ENCODE results near the gene MIS12. TPM values are rescaled to one million over a fixed set of nuclear protein-coding genes. Genes with fewer than 3 reads are reported as not detected.

The MIS12 gene
- total and polyA plus RNA-seq, 2 of the 8 experiments (the other 6 are each of a cell fraction or from before 2014, with no cell fraction given): 9.5 to 25.6 TPM

DNA sequence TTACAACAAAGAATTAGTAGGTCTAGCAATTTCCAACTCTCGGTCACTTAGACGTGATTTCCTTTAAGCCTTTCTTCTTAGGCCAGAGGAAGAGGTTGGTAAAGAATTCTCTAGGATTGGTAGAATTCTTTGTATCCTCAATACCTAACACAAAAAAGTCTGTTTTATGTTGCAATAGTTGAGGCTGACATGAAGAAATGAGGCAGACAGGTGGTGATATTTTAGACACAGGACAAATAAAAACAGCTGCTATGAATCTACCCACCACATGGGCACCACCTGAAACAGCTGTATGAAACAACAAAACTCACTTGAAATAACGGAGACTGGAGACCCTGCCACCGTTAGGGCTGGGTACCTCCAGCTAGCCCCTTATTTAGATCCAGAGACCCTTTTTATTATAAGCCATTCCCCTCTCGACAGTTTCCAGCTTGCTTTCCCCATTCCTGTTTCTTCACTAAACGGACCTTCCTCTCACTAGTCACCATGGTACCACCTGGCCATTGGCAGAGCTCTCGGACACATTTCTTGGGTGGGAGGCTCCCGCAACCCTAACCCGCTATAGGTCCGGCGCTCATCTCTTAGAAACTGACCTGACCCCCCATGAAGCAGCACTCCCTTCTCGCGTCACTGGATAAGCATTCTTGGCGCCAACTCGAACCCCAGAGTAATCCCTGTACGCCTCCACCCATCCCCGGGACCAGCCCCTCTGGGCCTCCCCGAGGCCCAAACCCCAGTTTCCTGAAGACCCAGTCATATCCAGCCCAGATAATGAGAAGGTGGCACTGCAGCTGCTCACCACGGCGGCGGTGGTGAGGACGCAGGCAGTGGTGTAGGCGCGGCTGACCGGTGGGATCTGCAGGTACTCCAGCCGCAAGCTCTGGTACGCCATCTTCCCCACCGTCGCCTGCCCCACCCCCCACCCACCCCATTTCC lies 828 bp upstream of the MIS12 start, which contains the start of gene DERL2:
Gene DERL2, minus strand, starts transcription at position 909 of the 936 bp plus-strand sequence. Its CDS starts 17 bp downstream, at position 892.
- FAIRE-seq (no peak), DNase-seq (ENCODE audit: low read depth in 1 of 2, low spot score in 2 of 2) (peak in 1 of 2 experiments; percentile 75)
- peak within 1 kb of the TSS; percentile 96 to 99 (median 98) for H3K4me3 ChIP-seq (ENCODE audit: extremely low read depth in 1 of 4, insufficient read depth in 2 of 4, low read depth in 3 of 4, low read length in 4 of 4)
- peak within 1 kb of the TSS; percentile 94; the same call in 1 of the 2 replicates for H2AK5ac ChIP-seq (ENCODE audit: low read depth, low read length)
- H3K4ac ChIP-seq (replicated peaks; ENCODE audit: insufficient read length, low read depth, low read length): peak within 1 kb of the TSS; percentile 99
- H3K18ac ChIP-seq (ENCODE audit: extremely low read depth, low read length): peak within 1 kb of the TSS; percentile 86
- peak within 1 kb of the TSS; percentile 96 for H4K91ac ChIP-seq (replicated peaks; ENCODE audit: insufficient read length, low read length)
- peak within 1 kb of the TSS; percentile 100 for H3K27ac ChIP-seq (ENCODE audit: low read depth, low read length)
- peak within 1 kb of the TSS; percentile 76; the same call in 1 of the 2 replicates for H2AFZ ChIP-seq (ENCODE audit: low read length)
- peak within 1 kb of the TSS; percentile 47 for H2BK120ac ChIP-seq (replicated peaks; ENCODE audit: low read depth, low read length)
- H4K20me1 ChIP-seq (replicated peaks in 1 of 2; ENCODE audit: control insufficient read depth in 1 of 2, insufficient read depth in 2 of 2, low read length in 2 of 2): peaks cover 3 to 13% of the 10 kb centered on the region in 2 experiments
- H3K27me3 ChIP-seq (replicated peaks in 1 of 4; ENCODE audit: control insufficient read depth in 3 of 4, extremely low read depth in 1 of 4, insufficient read depth in 3 of 4, low read length in 3 of 4): no peaks in the 10 kb centered on the region
- peaks cover 5% of the 10 kb centered on the region; the same call in 1 of the 2 replicates for H3K79me1 ChIP-seq (ENCODE audit: low read depth, low read length)
- H3K36me3 ChIP-seq (ENCODE audit: control insufficient read depth in 2 of 4, insufficient read depth in 4 of 4, low read length in 3 of 4): peaks cover 9 to 60% (median 31%) of the 10 kb centered on the region in 4 experiments
- peak within 1 kb of the TSS; percentile 85 to 94 for H3K4me2 ChIP-seq (ENCODE audit: insufficient read depth in 1 of 2, low read depth in 2 of 2, low read length in 2 of 2)
- 0 out of 2 replicates have a peak within 1 kb of the TSS, but pooled peaks have one; percentile 82 for H2BK15ac ChIP-seq (ENCODE audit: low read length)
- H3K9me3 ChIP-seq (ENCODE audit: insufficient read depth in 2 of 2, low read depth in 1 of 2, low read length in 1 of 2): no peaks in the 10 kb centered on the region
- ChIA-PET CTCF (ENCODE audit: partially characterized antibody) (interaction anchor here (0.9 to 1.9 kb wide), 7 partner anchors 10 to 22 kb away, joined by 3 to 7 read pairs (median 4); partner anchors contain the start of gene DHX33), POLR2A (ENCODE audit: partially characterized antibody) (interaction anchor here (0.7 to 6.2 kb wide), 21 partner anchors 8 to 949 kb away, joined by 3 to 91 read pairs (median 5); partner anchors contain the start of genes AIPL1, C1QBP, DHX33 and NUP88)
- H3K4me1 ChIP-seq (replicated peaks in 1 of 4; ENCODE audit: control insufficient read depth in 3 of 4, insufficient read depth in 4 of 4, low read length in 3 of 4): no peaks in the 10 kb centered on the region
- peak within 1 kb of the TSS; percentile 100 for H4K8ac ChIP-seq (ENCODE audit: extremely low read depth, insufficient read depth, low read length)
- peaks cover 8% of the 10 kb centered on the region for H3K23me2 ChIP-seq (ENCODE audit: low read depth, low read length)
- H3K23ac ChIP-seq (ENCODE audit: insufficient read length): no peak within 1 kb of the TSS
- WGBS, 2 experiments (ENCODE audit: extremely low coverage in 1 of 2, insufficient coverage in 1 of 2, insufficient read length in 1 of 2, insufficient replicate concordance in 2 of 2, low coverage in 1 of 2, low lambda C conversion rate in 2 of 2, missing lambda C conversion rate in 1 of 2): 12% methylated on average over 18 of the region's 29 CpGs; no CpG with 5 or more reads in 1 of the 2 experiments
- no peak within 1 kb of the TSS for H3K14ac ChIP-seq (ENCODE audit: insufficient read length)
- peak within 1 kb of the TSS; percentile 99 for H3K56ac ChIP-seq (replicated peaks; ENCODE audit: insufficient read length, low read depth, low read length)
- H2BK5ac ChIP-seq (ENCODE audit: low read depth, low read length): peak within 1 kb of the TSS; percentile 99
- H2BK12ac ChIP-seq (ENCODE audit: low read depth, low read length): peak within 1 kb of the TSS; percentile 79; the same call in 1 of the 2 replicates
- peak within 1 kb of the TSS; percentile 96 to 100 (median 100) for H3K9ac ChIP-seq (replicated peaks in 1 of 4; ENCODE audit: extremely low read depth in 1 of 4, low read depth in 3 of 4, low read length in 3 of 4)
- H4K5ac ChIP-seq (ENCODE audit: insufficient read length, low read depth, low read length): peak within 1 kb of the TSS; percentile 97
- peaks cover 8 to 73% of the 10 kb centered on the region in 2 experiments for H3K79me2 ChIP-seq (ENCODE audit: control insufficient read depth in 1 of 2, insufficient read depth in 2 of 2, low read length in 2 of 2)
- no peak within 1 kb of the TSS for H2BK20ac ChIP-seq (ENCODE audit: low read length)
- TF ChIP-seq TAF7 (optimal IDR thresholded peaks at IDR 0.05; ENCODE audit: borderline replicate concordance, low read depth, low read length) (peak; percentile 75), CHD2 (IDR thresholded peaks at IDR 0.05; ENCODE audit: low read length) (peak; percentile 19; the same call in 1 of the 2 replicates), PHF8 (conservative IDR thresholded peaks at IDR 0.05; ENCODE audit: low read depth, low read length) (peak; percentile 53), RXRA (IDR thresholded peaks at IDR 0.05; ENCODE audit: insufficient read depth, low read depth, low read length) (no peak), KDM5A (IDR thresholded peaks at IDR 0.05; ENCODE audit: low read length) (peak; percentile 84), ASH2L (IDR thresholded peaks at IDR 0.05; ENCODE audit: low read length) (peak; percentile 9), YY1 (IDR thresholded peaks at IDR 0.05; ENCODE audit: low read depth, low read length) (peak; percentile 76; the same call in 1 of the 2 replicates), TBP (IDR thresholded peaks at IDR 0.05; ENCODE audit: low read depth, low read length) (peak; percentile 54), EGR1 (IDR thresholded peaks at IDR 0.05; ENCODE audit: borderline replicate concordance, low read depth, low read length) (no peak), KDM4A (IDR thresholded peaks at IDR 0.05; ENCODE audit: low read depth, low read length, severe bottlenecking) (peak; percentile 48), SP4 (IDR thresholded peaks at IDR 0.05; ENCODE audit: low read length) (peak; percentile 14; the same call in 1 of the 2 replicates)
